ENCODE results near the gene STK32B. TPM values are rescaled to one million over a fixed set of nuclear protein-coding genes. Genes with fewer than 3 reads are reported as not detected.

The STK32B gene
- total and polyA plus RNA-seq, 2 donors (not counting 3 experiments of a cell fraction or from before 2014, with no cell fraction given): 5.6 to 7.8 TPM

GRCh38 chr4:5018096-5018495, 33.2 kb upstream of the STK32B start:
- DNase-seq (ENCODE audit: low read depth, low spot score) (no peak), FAIRE-seq (no peak)
- no peak overlapping the region for H3K27ac ChIP-seq (ENCODE audit: insufficient read depth, low read depth, low read length)
- H3K4me3 ChIP-seq (replicated peaks in 1 of 3; ENCODE audit: insufficient read depth in 1 of 3, low read depth in 1 of 3, low read length in 3 of 3): no peak overlapping the region
- intact Hi-C loops (cut with micrococcal nuclease) (no loop called here), dilution Hi-C loops (cut with MboI; ENCODE audit: extremely low pct_ligation_motif_present, low sequenced_read_pairs) (no loop called here)
- no peaks in the 10 kb centered on the region for H3K36me3 ChIP-seq (ENCODE audit: control insufficient read depth in 2 of 2, extremely low read depth in 1 of 2, insufficient read depth in 2 of 2, low read length in 2 of 2)
- H3K9me1 ChIP-seq (replicated peaks; ENCODE audit: control insufficient read depth, extremely low read depth, insufficient read depth, low read length): no peaks in the 10 kb centered on the region
- BruUV-seq (replicated peaks): no TSS peak
- no peaks in the 10 kb centered on the region for H4K20me1 ChIP-seq (replicated peaks; ENCODE audit: control insufficient read depth, extremely low read depth, insufficient read depth, low read length)
- ChIA-PET POLR2A (interaction anchor here (0.8 kb wide), 1 partner anchor 13 kb away, joined by 4 read pairs; no protein-coding TSS in a partner anchor), CTCF (interaction anchor here (0.6 to 2.4 kb wide), 9 partner anchors 9 to 441 kb away, joined by 3 to 20 read pairs (median 5); partner anchors contain the start of gene STK32B)
- H3K79me2 ChIP-seq (ENCODE audit: control insufficient read depth, insufficient read depth, low read length): no peaks in the 10 kb centered on the region
- no peaks in the 10 kb centered on the region for H3K9me3 ChIP-seq (replicated peaks; ENCODE audit: control insufficient read depth, insufficient read depth, low read length)
- H3K4me2 ChIP-seq (ENCODE audit: insufficient read depth, low read length): no peak overlapping the region
- no peaks in the 10 kb centered on the region for H3K4me1 ChIP-seq (ENCODE audit: control insufficient read depth, extremely low read depth, insufficient read depth, low read length)
- TF ChIP-seq FOS (IDR thresholded peaks at IDR 0.05; ENCODE audit: borderline replicate concordance, insufficient read depth, low read length): no peak
- TF ChIP-seq MAX (IDR thresholded peaks at IDR 0.05; ENCODE audit: insufficient read depth, insufficient read length): no peak
- no peak for TF ChIP-seq EZH2 (IDR thresholded peaks at IDR 0.05; ENCODE audit: borderline replicate concordance, low read depth, low read length, severe bottlenecking)
- no peak for TF ChIP-seq JUN (IDR thresholded peaks at IDR 0.05; ENCODE audit: borderline replicate concordance, insufficient read depth, insufficient read length, low read depth)
- no peak for TF ChIP-seq POLR2A (IDR thresholded peaks at IDR 0.05; ENCODE audit: low read depth, low read length)
- TF ChIP-seq MYC (IDR thresholded peaks at IDR 0.05; ENCODE audit: low read depth, low read length): no peak
- TF ChIP-seq CTCF (IDR thresholded peaks at IDR 0.05; ENCODE audit: extremely low read depth in 1 of 2, insufficient read depth in 1 of 2, low read depth in 1 of 2, low read length in 2 of 2): no peak
- no peak for TF ChIP-seq POLR2AphosphoS5 (IDR thresholded peaks at IDR 0.05; ENCODE audit: insufficient read depth, low read depth, low read length)
- no peak for TF ChIP-seq GATA2 (IDR thresholded peaks at IDR 0.05; ENCODE audit: insufficient read depth, insufficient read length, low read depth, low read length)
- H3K27me3 ChIP-seq (ENCODE audit: control insufficient read depth in 2 of 2, insufficient read depth in 2 of 2, low read length in 2 of 2): peaks cover 6 to 20% of the 10 kb centered on the region in 2 experiments
- H3K9ac ChIP-seq (replicated peaks; ENCODE audit: extremely low read depth, insufficient read depth, low read length): no peak overlapping the region
- no peak overlapping the region for H2AFZ ChIP-seq (ENCODE audit: low read depth, low read length)

Data from endothelial cell of umbilical vein (primary cell).